ENCODE measurements around the gene KIF24.
"Not testable (repeated sequence)": the region's sequence is repeated elsewhere in the genome, so short reads cannot be mapped to it uniquely, and the experiment has no call there.

Gene KIF24

DNA sequence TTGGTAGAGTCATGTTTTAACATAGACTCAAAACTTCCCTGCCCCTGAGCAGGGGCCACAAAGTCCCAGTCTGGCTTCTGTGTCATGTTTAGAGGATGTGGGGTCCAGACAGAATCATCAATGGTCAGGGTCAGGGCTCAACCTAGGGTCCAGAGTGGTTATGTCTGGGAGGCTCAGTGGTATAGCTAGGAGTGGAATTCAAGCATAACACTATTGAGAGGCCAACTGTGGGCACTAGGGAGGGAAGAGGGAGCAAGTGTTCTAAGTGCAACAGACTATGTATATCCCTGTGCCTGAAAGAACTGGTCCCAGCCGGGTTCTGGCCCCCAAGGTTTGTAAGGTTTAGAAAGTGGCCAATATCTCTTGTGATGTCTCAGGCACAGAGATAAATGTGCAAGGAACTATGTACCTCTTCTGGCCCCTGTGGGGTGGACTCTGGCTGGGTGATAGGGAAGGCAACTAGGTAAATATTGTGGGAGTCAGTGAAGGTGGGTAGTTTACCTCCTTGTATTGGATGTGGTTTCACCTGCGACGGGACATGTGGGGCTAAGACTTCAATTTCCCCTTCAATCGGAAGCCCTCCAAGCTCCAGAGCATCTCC is 33.6 kb upstream of the KIF24 start:
- peak; percentile 37 for DNase-seq

DNA sequence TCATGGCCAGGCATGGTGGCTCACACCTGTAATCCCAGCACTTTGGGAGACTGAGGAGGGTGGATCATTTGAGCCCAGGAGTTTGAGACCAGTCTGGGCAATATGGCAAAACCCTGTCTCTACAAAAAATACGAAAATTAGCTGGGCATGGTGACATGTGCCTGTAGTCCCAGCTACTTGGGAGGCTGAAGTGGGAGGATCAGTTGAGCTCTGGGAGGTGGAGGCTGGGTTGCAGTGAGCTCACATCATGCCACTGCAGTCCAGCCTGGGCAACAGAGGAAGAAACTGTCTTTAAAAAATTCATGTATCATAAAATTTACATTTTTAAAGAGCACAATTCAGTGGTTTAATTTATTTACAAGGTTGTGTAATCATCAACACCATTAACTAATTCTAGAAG is 23.9 kb upstream of the KIF24 start:
- DNase-seq = not testable (repeated sequence)

DNA sequence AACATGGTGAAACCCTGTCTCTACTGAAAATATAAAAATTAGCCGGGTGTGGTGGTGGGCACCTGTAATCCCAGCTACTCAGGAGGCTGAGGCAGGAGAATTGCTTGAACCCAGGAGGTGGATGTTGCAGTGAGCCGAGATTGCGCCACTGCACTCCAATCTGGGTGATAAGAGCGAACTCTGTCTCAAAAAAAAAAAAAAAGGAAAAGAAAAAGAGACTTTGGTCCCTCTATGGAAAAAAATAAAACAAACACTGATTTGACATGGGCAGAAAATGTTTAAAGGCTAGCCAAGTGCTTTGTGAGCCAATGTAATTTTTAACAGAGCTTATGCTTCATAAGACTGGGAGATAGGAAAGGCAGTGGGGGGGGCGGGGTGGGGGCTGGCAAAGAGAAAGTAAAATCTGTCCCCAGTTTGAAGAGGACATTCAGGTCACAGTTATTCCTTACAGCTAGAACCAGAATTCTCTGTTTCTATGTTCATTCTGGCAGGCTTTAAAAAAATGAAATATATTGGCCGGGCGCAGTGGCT is 23.1 kb upstream of the KIF24 start:
- DNase-seq = not testable (repeated sequence)

- DNase-seq = no peak
Observed at GRCh38 chr9:34349324-34349723, 20.3 kb upstream of the KIF24 start.

DNA sequence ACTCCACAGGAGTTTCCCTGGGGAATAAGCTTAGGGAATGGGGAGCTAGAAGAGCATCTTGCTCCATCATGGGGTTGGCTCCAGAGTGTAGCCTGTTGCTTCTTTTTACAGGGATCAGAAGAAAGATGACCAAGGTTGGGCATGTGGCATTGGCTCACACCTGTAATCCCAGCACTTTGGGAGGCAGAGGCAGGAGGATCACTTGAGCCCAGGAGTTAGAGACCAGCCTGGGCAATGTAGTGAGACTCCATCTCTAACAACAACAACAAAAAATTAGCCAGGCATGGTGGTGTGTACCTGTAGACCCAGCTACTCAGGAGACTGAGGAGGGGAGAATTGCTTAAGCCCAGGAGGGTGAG is 18.7 kb upstream of the KIF24 start:
- DNase-seq = no peak

GRCh38 chr9:34346873-34347799 is 18.1 kb upstream of the KIF24 start:
- DNase-seq = no peak

GRCh38 chr9:34343605-34344004 is 14.5 kb upstream of the KIF24 start:
- DNase-seq = no peak

DNA sequence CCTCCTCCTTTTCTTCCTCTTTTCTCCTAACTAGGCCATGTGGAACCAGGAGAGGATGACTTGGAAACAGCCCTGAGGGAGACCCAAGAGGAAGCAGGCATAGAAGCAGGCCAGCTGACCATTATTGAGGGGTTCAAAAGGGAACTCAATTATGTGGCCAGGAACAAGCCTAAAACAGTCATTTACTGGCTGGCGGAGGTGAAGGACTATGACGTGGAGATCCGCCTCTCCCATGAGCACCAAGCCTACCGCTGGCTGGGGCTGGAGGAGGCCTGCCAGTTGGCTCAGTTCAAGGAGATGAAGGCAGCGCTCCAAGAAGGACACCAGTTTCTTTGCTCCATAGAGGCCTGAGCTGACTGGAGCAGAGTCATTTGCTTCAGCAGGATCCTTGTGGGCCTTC is 14.0 kb upstream of the KIF24 start:
- no peak for DNase-seq

- no peak for DNase-seq
Observed at GRCh38 chr9:34341659-34342295, 12.7 kb upstream of the KIF24 start.

DNA sequence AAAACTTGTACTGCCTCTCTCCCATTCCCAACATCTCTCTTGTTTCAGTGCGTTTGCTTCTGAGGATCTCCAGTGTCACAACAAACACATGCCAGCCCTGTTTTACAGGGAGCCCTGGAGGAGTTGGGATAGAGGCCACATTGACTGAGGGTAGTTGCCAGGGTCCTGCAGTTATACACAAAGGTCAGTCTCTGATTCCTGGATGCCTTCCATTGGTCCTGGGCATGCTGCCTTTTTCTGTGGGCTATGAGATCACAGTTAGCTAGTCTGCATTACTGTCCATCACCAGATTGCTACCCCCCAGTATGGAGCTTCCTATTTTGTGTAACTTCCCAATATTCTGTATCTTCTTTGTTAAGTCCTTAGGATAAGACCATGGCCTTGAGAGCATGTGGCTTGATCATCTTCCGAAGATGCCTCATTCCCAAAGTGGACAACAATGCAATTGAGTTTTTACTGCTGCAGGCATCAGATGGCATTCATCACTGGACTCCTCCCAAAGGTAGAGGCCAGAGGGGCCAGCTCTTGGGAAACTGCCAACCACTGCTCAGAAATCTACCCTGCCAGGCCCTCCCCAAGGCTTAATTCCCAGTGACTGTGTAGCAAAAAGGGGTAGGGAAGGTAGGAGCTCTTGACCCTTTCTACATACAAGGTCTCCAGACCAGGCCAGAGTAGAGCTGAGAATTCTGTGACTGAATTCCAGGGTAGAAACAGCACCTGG is 9.8 kb upstream of the KIF24 start:
- no peak for DNase-seq

DNA sequence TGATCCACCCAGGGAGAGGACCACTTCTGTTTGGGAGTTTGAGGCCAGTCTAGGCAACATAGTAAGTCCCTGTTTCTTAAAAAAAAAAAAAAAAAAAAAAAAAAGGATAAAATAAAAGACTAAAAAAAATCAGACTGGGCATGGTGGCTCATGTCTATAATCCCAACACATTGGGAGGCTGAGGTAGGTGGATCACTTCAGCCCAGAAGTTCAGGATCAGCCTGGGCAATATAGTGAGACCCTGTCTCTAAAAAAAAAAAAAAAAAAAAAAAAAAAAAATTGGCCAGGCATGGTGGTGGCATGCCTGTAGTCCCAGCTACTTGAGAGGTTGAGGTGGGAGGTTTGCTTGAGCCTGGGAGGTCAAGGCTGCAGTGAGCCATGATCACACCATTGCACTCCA is 9.0 kb upstream of the KIF24 start:
- DNase-seq = not testable (repeated sequence)

DNA sequence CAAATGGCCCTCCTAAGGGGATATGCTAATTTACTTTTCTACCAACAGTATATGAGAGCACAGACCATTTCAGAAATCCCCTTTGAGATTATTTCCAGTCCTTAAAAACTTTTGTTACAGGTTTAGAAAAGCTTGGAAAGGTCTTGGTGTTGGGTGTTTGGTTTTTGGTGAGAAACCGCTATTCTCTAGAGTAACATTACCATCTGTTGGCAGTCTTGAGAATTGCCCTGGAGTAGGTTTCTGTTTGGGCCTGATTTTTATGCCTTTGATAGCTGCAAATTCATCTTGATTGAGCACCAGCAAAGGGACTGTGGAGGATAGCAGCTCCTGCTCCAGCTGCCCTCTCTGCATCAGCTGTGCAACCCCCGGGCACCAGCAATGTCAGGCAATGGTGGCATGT is 8.3 kb upstream of the KIF24 start:
- no peak for DNase-seq

GRCh38 chr9:34335376-34335775 is 6.3 kb upstream of the KIF24 start:
- DNase-seq = no peak

GRCh38 chr9:34334916-34335315 is 5.8 kb upstream of the KIF24 start:
- DNase-seq = no peak

DNA sequence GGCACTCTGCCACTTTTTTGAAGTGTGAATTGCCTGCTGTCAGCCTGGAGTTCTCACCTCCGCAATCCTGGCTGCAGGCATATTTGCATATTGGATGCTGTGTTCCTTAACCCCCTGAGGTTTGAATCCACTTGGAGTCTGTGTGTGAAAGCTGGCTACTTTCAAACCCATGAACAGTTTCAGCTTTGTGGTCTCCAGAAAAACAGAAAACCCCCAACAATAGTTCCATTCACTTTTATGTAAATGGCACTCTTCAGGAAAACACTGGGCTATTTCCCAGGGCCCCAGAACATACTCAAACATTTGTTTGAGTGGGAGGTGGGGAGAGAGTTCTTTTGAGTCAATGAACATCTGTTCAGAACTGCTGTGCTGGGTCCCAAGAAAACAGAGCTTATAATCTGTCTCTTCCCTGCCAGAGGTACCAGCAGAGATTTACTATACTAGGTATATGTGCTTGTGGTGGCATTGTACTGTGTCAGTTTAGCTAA is 5.3 kb upstream of the KIF24 start:
- DNase-seq = no peak

GRCh38 chr9:34333836-34334235 is 4.8 kb upstream of the KIF24 start:
- no peak for DNase-seq

GRCh38 chr9:34332076-34332964 is 3.3 kb upstream of the KIF24 start:
- no peak for DNase-seq

GRCh38 chr9:34331196-34331595 is 2.1 kb upstream of the KIF24 start:
- DNase-seq = no peak

- DNase-seq = no peak
Observed at GRCh38 chr9:34328500-34328986, 525 bp downstream of the KIF24 start.

GRCh38 chr9:34326690-34327089 is 2.4 kb downstream of the KIF24 start:
- no peak for DNase-seq

- no peak for DNase-seq
Observed at GRCh38 chr9:34322899-34323591, 6.0 kb downstream of the KIF24 start.

Data from activated effector memory CD4-positive, alpha-beta T cell treated with anti-CD3 and anti-CD28 coated beads, Interleukin-2, amount 50 U/mL, for 16 hours (primary cell).